ENCODE data around the gene TROAP.

DNA sequence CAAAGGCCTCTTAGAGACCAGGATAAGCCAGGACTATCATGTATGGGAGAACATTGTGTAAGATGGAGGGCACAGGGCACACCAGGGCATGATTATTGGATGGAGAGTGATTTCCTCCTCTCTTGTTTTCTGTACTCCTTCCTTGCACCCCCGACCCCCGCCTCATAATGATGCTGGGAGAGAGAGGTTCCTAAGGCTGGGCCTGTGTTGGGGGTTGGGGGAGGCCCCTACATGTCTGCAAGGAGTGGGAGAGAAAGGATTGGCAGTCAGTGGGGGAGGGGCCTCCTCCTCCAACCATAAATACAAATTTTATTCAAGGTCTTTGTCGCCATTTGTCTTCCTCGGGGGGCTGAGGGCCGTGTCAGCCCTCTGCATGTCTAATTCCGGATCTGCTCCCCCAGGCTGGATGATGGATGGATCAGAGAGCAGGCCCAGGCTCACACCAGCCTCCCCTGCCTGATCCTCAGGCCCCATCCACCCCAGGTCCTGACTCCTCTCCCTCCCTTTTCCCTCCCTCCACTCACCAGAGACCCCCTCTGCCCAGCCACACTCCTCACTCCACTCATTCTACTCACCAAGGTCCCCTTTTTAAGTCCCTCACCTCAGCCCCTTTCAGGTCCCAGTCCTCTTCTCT is 15.9 kb downstream of the TROAP start:
- TF ChIP-seq, protein P1, sequence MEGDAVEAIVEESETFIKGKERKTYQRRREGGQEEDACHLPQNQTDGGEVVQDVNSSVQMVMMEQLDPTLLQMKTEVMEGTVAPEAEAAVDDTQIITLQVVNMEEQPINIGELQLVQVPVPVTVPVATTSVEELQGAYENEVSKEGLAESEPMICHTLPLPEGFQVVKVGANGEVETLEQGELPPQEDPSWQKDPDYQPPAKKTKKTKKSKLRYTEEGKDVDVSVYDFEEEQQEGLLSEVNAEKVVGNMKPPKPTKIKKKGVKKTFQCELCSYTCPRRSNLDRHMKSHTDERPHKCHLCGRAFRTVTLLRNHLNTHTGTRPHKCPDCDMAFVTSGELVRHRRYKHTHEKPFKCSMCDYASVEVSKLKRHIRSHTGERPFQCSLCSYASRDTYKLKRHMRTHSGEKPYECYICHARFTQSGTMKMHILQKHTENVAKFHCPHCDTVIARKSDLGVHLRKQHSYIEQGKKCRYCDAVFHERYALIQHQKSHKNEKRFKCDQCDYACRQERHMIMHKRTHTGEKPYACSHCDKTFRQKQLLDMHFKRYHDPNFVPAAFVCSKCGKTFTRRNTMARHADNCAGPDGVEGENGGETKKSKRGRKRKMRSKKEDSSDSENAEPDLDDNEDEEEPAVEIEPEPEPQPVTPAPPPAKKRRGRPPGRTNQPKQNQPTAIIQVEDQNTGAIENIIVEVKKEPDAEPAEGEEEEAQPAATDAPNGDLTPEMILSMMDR (IDR thresholded peaks at IDR 0.05), result no peak
- no peak for TF ChIP-seq POLR2A (IDR thresholded peaks at IDR 0.05)
